NCI-H510A (cell line): ENCODE measurements around the gene PRRC2C.
"Not testable (repeated sequence)": the region's sequence is repeated elsewhere in the genome, so short reads cannot be mapped to it uniquely, and the experiment has no call there.

Source experiments
- DNase-seq: peaks from one replicate; lab custom pipeline; 2025; lab: John Stamatoyannopoulos, UW

Gene PRRC2C

DNA sequence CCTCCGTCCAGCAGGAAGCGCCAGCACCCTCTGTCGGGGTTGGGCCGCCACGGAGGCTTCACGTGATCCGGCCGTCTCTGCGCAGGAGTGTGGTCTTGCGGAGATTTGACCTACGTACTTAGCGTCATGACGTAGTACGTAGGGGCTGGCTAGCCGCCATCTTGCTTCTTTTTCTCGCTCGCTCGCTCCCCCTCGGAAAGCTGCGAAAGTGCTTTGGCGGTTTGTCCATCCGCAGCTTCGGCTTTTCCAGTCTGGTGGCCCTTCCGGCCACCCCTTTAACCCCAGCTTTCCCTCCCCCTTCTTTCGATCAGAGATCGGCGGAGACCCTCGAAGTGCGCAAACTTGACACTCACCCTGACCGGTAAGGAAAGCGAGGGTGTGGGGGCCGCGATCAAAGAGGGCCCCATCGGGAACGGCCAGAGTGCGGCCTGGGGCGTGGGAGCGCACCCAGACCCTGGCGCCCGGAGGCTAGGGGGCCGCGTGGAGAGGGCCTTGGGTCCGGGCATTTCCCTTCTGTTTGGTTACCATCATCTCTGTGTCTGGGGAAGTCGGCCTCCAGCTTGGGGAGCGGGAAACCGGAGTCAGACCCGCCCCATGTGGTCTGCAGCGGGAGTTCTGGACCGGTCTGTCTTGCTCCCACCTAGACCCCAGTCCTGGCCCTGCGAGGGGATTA lies at the start of gene PRRC2C:
Gene PRRC2C, plus strand, starts transcription at position 156 of the 673 bp plus-strand sequence. CDS start 26,559 bp downstream, outside the sequence.
- peak; percentile 95 for DNase-seq

DNA sequence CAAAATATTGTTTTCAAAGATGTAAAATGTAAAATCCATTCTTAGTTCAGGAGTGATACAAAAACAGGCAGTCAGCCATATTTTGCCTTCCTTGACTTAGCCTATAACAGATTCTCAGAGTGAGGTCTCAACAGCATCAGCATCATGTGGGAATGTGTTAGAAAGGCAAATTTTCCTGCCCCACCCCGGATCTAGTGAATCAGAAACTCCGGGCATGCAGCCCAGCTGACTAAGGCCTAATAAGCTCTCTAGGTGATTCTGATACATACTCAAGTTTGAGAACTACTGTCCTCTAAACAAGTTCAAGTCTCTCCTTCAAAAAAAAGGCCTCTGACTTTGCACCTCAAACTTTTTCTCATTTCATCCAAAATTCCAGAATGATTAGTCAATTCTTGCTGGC lies 46.9 kb upstream of the PRRC2C start:
- no peak for DNase-seq

DNA sequence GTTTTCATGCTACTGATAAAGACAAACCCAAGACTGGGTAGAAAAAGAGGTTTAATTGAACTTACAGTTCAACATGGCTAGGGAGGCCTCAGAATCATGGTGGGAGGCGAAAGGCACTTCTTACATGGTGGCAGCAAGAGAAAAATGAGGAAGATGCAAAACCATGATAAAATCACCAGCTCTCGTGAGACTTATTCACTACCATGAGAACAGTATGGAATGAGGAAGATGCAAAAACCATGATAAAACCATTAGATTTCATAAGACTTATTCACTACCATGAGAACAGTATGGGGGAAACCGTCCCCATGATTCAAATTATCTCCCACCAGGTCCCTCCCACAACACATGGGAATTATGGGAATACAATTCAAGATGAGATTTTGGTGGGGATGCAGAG lies 45.1 kb upstream of the PRRC2C start:
- not testable (repeated sequence) for DNase-seq

DNA sequence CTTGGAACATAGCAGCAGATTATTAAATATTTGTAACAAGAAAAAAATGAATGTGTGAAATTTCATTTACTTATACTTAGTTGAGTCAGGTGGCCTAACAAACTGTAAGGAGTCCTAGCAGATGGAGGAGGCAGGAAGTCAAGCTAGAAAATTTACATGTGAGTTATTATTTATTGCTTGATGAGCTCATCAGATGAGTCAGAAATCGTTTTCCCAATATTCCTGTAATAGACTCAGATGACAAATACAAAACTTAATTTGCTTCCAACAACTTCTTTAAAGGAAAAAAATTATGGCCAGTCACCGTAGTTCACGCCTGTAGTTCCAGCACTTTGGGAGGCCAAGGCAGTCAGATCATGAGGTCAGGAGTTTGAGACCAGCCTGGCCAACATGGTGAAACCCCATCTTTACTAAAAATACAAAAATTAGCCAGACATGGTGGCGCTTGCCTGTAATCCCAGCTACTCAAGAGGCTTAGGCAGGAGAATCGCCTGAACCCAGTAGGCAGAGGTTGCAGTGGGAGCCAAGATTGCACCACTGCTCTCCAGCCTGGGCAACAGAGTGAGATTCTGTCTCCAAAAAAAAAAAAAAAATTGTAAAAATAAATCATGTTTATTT lies 43.9 kb upstream of the PRRC2C start:
- DNase-seq: not testable (repeated sequence)

DNA sequence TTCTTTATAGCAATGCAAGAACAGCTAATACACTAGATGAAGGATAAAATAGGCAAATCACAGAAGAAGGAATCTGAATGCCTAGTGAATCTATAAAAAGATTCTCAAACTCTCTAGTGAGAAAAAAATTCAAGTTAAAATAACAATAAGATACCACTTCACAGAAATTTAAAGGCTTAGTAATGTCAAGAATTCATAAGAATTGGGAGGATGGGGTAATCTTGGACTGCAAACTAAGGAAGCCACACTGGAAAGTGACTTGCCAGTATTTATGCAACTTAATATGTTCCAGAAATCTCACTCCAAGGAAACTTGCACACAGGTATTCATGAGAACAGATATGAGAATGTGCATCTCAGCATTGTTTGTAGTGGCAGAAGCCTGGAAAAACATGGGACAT lies 38.9 kb upstream of the PRRC2C start:
- no peak for DNase-seq

DNA sequence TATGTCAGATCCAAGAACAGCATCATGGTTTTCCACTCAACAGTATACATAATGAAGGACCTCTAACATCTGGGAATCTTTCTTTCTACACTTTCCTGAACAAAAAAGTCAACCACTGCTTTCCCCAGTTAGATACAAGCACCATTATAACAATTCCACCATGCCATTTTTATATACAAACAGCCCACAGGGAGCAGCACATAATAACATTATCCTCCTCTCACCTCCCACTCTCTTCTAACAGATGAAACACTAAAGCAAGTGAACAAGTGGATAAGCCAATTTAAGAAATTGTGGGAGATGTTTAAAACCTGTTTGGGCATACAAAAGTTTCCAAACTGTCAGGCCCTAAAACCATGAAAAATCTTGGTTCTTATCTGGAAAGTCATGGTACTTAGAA lies 29.4 kb upstream of the PRRC2C start:
- DNase-seq: no peak

DNA sequence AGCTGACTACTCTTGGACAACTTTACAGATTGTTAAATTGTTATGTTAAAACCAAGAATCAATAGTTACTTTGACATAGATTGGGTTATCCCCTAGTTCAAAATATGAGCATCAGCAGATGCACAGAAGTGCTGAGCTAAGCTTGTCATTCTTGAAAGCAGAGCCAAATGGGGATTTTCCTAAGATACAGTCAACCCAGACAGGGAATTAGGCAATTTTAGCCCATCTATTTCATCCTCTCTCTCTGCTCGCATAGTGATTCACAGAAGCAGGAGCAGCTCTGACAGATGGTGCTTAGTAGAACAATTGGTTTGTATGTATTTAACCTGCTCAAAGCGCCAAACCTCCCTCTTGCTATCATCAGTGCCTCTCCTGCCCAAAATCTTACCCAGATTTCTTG lies 27.9 kb upstream of the PRRC2C start:
- no peak for DNase-seq

DNA sequence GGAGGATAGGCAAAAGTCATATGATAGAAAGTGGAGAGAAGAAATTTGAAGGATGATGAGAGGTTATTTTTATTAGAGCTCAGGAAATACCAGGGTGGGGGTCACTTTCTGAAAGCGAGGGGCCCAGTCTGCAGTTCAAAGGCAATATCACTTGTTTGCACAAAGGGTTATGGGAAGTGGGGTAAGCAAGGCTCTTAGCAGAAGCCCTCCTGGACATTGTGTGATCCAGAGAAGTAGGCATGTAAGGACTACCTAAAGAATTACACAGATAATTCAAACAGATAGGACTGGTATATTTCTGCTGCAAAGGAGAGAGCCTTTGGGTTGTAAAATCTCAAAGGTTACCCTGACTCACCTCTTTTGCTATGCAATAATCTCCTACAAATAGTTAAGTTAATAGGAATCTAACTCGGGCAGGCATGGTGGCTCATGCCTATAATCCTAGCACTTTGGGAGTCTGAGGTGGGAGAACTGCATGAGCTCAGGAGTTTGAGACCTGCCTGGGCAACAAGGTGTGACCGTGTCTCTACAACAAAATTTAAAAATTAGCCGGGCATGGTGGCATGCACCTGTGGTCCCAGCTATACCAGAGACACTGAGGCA lies 25.2 kb upstream of the PRRC2C start:
- DNase-seq: no peak

DNA sequence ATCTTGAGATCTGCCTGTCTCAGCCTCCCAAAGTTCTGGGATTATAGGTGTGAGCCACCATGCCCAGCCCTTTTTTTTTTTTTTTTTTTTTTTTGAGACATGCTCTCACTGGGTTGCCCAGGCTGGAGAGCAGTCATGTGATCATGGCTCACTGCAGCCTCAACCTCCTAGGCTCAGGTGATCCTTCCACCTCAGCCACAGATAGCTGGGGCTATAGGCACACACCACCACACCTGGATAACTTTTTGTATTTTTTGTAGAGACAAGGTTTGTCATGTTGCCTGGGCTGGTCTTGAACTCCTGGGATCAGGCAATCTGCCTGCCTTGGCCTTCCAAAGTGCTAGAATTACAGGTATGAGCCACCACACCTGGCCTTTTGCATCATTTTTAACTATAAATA lies 17.7 kb upstream of the PRRC2C start:
- DNase-seq: no peak

DNA sequence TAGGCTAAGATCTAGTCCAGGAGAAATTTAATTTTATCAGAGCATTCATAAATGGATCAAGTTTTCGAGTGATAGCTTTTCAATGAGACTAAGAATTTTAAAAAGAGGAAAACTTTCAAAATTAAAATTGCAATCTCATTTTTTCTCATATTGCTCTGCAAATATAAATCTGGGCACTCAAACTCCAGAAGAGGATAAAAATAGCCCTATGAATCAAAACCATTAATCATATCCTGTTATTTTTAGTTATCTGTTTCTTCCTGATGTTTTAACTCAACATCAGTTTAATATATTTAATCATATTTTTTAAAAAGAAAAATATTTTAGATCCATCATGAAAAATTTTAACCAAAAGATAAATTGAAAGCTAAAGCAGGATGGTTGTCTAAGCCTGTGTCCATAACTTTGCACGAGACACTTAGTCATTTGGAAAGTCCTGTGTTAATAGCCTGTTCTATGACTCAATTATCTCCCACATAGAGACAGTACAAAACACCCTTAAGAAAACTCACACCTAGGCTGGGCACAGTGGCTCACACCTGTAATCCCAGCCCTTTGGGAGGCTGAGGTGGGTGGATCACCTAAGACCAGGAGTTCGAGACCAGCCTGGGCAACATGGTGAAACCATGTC lies 17.1 kb upstream of the PRRC2C start:
- no peak for DNase-seq

DNA sequence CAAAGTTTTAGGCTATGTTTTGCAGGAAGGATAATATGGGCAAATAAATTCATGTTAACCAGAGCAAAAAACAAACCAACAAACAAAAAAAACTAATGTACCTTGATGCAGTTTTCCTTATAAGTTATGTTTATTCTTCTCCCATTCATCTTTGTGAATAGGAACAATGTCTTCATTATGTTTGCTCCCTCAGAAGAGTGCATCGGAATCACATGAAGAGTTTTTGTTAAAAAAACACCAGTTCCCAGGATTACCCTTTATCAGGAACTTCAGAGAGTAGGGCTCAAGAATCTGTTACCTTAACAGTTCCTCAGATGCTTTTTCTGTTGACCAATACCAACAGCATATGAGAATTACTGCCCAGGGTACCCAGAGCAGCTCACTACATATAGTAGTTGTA lies 14.6 kb upstream of the PRRC2C start:
- no peak for DNase-seq

DNA sequence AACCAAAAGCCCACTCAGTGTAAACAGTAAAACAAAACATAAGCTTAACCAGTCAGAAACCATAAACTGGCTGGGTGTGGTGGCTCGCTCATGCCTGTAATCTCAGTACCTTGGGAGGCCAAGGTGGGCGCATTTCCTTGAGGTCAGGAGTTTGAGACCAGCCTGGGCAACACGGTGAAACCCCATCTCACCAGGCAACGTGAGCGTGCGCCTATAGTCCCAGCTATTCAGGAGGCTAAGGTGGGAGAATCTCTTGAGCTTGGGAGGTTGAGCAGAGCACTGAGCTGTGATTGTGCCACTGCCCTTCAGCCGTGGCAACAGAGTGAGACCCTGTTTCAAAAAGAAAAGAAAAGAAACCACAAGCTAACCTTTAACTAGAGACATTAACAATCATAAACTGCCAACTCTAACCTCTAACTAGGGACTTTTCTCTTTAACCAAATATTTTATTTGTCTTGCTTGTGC lies 13.1 kb upstream of the PRRC2C start:
- no peak for DNase-seq

DNA sequence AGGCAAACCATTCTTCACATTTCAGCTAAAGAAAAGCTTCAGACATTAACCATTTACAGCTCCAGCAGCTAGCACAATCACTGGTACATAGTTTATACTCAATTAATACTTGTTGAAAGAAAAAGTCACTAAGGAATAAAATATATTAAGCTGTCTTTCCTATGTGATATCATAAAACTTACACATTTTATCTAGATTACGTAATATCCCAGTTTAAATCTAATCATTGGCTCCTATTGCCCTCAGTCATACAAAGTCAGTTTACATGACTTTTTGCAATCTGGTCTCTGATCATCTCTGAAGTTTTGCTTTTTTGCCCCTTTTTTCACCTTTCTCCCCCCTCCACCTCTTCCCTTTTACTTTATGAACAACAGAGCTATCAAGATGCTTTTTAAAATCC lies 8.5 kb upstream of the PRRC2C start:
- DNase-seq: no peak

DNA sequence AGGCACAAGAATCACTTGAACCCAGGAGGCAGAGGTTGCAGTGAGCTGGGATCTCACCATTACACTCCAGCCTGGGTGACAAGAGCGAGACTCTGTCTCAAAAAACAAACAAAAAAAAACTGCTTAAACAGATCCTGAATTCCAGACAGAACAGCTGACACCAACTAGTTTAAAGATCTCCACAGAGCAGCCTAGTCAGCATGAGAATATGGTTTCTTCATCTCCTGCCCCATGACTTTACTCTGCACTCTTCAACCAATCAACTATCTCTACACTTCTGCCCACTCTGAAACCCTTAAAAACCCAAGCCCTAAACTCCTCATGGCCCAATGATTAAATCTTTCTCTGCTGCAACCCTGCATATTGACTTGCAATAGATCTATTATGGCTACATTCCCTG lies 7.5 kb upstream of the PRRC2C start:
- DNase-seq: no peak

DNA sequence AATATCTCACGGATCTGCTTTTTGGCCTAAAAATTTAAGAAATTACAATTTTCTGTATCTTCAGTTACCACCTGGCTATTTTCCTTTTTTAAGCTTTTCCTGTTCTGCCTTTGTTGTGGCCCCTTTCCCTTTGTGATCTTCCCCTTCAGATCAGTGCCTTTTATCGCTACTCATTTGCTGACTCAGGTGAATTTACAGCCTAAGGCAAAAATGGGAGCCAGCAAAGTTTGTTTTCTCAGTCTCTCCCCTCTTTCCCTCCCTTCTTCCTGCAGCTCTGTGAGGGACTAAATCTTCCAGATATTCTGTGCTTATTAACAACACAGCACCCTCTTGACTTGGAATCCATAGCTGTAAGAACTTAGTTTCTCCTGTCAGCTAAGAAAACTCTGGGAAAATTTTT lies 5.3 kb upstream of the PRRC2C start:
- no peak for DNase-seq

DNA sequence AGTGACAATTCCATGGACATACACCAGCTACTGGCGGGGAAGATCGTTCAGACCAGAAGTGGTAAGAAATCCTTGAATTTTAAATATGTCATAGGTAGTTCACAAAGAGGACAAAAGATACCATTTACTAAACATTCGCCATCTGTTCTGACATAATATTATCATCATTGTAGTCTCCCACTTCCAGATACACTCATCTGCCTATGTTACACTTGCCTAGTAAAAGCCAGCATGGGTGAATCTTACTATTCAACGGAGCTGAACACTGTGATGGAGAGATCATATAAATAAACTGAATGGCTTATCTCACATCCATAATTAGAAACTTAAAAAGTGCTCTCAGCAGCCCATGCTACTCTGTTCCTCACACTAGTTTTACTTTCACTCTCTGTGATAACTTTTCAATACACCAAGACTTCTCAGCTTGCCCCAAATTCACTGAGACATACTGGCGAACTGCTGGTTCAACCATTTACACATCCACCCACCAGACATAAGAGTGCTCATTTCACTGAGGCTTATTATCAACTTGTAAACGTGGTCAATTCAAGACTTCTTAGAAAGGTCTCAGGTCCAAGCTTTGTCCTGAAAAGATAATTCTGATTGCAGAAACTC lies 463 bp upstream of the PRRC2C start:
- no peak for DNase-seq

DNA sequence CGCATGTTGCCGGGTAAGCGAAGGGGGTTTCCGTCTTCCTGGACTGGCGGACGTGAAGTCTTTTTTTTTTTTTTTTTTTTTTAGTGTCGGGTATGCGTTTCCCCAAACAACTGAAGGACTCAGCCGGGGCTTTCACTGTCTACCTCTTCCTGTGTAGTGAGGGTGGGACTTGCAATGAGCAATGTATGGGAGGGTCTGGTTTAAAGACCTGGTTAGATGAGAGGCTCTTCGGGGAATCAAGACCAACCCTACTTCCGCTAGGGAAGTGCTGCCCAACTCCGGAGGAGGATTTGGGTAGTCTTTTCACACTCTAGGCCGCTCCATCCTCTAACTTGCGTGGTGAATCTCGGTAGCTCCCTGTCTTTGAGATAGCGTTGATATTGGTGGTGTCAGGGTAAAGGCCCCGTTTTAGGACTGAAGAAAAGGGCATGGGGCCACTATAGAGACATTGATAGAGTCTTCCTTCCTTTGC lies 754 bp downstream of the PRRC2C start:
- peak; percentile 32 for DNase-seq

DNA sequence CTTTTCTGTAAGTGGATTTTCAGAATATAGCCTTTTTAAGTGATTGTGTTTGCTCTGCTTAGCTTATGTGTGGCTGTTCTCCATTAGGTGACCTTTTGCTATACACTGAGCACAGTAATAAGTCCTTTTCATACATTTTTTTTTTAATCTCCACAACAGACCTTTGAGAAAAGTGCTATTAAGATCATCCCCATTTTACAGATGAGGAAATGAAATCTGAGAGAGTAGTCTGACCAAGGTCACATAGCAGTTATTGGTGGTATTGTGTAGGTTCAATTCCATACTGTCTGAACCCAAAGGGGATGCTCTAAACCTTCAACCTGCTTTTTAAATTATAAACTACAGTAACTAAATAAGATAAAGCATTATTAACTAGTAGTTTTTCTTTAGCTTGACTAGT lies 1.7 kb downstream of the PRRC2C start:
- DNase-seq: no peak

DNA sequence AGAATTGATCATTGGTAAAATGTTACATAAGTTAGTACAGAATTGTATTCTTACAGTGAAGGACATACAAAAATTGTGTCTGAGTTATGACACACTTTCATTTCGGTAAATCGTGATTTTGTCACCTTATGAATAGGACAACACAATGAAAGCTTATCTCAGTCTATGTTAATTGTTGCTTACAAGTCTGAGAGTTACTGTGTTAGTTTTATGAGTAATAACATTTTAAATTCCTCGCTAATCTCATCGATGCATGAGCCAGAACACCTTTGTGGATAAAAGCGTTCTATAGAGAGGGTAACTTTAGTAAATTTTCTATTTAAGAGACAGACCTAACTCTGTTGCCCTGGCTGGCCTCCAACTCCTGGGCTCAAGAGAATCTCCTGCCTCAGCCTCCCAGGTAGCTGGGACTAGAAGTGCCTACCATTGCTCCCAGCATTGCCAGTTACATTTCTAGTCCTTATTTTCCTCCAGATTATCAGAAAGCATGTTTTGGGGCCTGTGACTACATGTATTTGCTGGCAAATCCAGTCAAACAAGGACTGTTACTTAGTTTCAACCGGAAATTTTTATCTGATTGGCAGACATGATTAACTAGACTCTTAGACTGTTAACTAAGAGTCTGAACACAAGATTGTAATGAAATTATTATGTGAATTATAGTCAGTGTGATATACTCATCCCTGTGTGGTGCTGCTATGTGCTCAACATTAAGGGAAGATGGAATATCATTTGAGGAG lies 3.0 kb downstream of the PRRC2C start:
- no peak for DNase-seq

DNA sequence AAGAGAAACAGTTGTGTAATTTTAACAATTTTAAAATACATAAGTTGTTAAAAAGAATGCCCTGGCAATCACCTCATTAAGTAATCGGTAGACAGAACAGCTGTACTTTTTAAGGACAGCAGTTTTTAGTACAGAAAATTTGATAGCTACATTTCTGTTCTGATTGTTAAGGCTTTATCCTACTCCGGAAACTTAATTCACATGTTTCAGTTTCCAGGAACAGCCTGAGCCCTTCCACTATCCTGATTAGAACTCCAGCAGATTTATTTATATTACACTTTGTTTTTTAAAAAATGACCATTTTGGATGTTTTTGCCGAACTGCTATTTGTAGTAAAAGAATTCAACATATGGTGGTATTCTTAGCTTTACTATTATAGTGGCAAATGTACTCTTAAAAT lies 8.7 kb downstream of the PRRC2C start:
- DNase-seq: no peak

DNA sequence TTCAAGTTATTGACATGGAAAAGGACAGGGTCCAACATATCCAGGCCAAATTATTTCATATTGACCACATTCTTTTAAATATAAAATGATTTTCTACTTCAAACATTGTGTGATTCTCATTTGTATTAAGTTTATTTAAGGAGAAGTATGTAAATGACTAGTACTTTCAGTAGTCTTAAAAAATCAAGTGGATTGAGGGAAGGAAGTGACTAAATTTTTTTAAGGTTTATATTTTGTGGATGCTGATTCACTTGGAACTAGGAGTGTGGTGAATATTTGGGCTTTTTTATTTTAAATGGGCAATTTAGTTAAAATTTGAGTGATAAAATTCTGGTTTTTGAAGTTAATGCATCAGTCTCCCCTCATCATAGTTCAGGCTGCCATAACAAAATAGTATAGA lies 10.1 kb downstream of the PRRC2C start:
- no peak for DNase-seq

DNA sequence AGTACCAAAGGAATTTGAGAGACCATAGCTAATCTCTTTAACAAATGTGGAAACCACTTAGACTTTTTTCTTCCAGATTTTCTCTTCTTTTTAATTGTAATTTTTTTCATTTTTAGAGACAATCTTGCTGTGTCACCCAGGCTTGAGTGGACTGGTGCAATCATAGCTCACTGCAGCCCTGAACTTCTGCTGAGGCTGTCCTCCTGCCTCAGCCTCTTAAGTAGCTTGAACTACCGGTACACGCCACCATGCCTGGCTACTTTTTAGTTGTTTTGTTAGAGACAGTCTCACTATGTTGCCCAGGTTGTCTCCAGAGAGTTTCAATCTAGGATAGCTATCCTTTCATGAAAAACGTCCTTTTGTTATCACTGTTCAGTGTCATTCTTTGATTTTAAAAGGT lies 15.0 kb downstream of the PRRC2C start:
- DNase-seq: no peak
